ENCODE results near the gene ARAP3.

Gene ARAP3

DNA sequence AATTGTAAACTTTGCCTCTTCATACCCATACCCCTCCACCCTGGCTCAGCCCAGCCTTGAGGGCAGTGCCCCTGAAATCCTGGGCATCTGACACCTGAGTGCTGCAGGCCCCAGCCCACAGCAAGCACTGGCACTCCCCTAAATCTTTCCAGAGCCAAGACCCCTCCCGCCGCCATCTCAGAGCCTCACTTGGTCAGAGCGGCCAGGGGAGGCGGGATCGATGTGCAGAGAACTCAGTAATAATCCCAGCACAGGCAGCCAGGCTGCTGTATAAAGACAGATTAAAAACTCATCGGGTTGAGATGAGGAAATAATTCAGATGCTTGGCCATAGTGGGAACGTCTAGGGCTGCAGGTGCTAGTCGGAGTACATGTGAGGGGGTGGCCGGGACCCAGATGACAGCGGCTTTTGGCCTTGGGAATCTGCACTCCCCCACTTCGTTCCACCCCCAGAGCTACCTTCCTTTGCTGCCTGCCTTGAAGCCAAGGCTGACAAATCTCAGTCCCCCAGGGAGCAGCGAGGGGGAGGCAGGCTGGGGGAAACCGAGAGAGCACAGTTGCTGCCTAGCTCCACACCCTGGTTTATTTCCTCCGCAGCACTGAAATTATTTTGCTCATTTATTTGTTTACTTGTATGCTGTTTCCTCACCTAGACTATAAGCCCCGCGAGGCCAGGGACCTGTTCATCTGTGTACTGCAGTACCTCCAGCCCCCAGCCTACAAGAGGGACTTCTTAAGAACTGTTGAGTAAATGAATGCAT is 19.5 kb upstream of the ARAP3 start:
- no peak for DNase-seq (ENCODE audit: low read depth in 3 of 3, low spot score in 1 of 3)

DNA sequence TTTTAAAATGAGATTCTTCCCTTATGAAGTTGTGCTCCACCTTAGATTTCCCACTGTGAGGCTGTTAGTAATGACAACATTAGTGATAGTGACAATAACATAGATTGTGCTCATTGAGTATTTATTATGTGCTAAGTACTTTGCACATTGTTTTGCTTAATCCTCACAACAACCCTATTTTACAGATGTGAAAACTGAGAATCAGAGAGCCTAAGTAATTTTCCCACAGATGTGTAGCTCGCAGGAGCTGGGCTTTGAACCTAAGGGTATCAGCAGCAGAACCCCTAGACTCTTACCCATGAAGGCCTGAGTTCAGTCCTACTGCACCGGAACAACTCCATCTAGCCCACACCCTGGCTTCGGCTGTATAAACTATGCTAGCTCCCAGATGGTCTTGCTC is 15.6 kb upstream of the ARAP3 start:
- DNase-seq (ENCODE audit: low read depth in 3 of 3, low spot score in 1 of 3): no peak

DNA sequence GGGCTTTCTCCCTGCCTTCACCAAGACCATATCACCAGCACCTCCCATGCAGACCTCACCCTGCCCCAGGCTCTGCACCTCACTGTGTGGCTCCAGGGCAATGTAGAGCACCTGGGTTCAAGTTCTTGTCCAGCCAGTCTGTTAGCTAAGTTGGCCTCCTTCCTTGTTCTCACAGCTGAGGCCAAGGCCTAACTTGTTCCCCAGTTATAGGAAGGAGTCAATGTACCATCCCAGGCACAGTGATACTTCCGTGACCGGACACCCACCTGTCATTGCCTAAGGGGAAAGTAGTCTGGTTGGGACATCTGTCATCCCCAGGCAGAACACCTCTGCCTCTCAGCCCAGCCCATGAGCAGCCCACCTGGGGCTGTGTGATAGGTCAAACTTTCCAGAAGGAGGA is 14.4 kb upstream of the ARAP3 start:
- DNase-seq (ENCODE audit: low read depth in 3 of 3, low spot score in 1 of 3): no peak

DNA sequence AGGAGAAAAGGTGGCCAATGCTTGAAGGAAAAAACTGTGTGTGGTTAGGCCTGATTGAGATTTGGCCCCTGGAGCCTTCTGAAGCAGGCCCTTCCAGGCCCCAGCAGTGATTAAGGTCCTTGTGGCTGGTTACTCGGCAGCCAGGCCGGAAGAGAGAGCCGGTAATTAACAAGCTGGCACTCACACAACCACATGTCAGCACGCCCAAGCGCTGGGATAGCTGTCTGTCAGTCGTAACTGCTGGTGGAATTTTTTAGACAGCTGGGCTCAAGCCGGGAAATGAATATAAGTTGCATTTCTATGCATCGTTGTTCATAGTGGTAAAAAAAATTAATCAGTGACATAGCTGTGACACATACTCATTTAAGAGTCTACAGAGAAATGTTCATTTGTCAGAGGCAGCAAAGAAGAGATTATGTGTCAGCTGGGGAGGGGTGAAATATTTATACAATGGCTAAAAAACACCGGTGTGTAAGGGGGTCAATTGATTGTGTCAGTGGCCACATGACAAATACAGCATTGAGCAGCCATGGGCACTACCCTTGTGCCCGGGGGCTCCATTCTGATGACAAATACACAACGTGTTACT is 13.7 kb upstream of the ARAP3 start:
- no peak for DNase-seq (ENCODE audit: low read depth in 3 of 3, low spot score in 1 of 3)

DNA sequence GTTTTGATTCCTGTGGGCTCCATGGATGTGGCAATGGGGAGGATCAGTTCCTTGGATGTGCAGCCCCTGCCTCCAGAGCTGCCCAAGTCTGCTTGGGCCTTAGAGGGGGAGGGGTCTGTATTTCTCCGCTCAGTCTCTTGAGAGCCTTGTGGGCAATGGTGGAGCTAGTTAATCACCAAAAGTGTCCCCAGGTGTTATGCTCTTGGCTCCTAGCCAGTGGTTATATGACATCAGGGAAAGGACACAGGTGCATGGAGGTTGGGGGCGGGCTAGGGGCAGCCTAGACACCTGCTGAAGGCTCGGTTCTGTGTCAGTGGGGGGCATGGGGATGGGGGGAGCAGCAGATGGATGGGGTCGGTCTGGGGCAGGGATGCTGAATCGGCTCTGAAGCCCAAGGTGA is 12.4 kb upstream of the ARAP3 start:
- DNase-seq (ENCODE audit: low read depth in 3 of 3, low spot score in 1 of 3): no peak

DNA sequence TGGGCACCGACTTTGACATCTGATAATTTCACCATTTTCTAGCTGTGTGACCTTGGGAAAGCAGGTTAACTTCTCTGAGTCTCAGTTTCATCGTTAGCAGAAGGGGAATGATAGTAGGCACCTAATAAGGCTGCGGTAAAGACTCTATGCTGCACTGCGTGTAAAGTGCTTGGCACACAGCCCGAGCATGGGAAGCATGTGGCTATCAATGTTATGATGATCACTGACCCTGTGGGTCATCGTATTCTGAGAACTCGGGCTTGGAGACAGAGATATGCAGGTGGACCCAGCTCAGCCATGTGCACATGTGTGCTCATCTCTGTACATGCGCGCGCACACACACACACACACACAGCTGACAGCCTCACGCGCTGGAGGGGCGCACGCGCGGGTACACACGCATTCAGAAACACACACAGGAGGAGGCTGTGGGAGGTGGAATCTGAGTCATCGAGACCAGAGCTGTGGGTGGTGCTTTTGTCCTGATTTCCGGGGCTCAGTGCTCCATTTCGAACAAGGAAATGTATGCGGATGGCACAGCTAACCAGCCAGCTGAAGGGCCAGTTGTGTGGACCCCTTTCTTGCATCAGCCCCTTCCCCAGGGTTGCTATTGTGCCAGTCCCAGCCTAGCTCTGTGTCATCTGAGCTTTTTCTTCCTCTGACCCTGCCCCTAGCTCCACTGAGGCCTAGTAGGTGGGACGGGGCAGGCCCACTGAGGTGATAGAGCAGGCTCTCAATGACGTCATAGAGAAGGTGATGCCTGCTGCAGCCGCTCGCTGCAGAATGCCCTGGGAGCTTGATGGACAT is 11.1 kb upstream of the ARAP3 start:
- DNase-seq (ENCODE audit: low read depth in 3 of 3, low spot score in 1 of 3): peak; percentile 31 to 57 (median 55)

DNA sequence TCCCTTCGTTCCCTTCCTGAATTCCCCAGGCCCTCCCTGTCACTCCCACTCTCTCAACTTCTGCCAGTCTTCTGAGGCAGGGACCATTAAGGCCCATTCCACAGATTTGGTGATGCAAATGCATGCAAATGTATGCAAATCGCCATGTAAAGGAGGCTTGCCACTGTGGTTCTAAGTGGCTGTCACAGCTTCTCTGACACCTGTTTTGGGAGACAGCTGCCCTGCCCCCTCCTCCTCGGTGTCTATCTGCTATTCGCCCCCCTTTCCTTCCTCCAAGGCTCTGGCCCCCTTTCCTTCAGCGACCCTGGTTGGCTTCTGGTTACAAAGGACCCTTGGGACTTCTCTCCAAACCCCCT is 10.5 kb upstream of the ARAP3 start:
- DNase-seq (ENCODE audit: low read depth in 3 of 3, low spot score in 1 of 3): no peak

DNA sequence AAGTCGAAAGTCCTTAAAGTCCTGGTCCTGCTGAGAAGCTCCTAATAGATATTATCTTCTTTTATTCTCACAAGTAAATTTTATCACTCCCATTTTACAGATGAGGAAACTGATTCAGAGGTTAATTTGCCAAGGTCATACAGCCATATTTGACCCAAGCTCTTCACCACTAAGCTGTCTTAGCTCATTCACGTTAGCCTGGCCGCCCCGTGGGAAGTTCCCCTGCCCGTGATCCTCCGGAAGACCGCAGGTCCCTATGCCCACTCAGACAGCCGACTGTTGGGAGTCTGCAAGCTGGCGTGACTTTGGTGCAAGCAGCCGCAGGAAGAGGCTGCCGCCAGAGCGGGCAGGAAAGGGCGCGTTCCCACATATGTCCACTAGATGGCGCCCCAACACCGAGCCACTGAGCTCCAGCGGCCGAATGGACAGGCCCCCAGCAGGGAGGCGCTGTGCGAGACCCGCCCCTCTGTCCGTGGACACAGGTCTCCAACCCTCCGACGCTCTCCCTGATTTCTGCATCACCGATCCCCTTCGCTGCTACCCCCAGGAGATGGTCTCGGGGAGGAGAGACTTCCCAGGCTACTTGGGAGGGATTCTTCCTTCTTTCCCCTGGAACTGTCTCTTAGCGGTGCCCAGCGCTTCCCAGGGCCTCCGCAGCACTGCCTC is 10.0 kb upstream of the ARAP3 start:
- DNase-seq (ENCODE audit: low read depth in 3 of 3, low spot score in 1 of 3): peak; percentile 47 to 87 (median 78)

DNA sequence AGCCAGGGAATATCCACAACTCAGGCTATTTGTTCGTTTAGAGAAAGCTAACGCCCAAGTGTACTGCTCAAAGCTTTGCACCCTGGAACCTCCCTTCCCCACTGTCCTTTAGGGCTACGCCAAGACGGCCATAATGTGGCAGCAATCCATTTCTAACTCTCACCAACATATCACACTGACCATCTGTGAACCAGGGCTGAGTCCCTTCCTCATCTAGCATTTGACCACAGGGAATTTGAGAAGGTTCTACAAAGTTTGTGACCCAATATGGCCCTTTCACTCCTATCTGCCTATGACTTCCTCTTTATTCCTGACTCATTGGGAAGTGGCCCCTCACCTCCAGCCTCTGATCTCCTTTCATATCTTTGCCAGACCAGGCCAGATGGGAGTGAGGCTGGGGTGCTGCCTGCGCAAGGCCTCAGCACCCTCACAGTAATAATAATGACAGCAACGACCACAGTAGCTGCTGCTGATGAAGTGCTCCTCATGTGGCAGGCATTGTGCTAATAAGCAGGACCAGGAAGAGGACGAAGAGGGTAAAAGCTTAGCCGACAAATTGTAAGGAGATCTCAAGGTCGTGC is 9.3 kb upstream of the ARAP3 start:
- no peak for DNase-seq (ENCODE audit: low read depth in 3 of 3, low spot score in 1 of 3)

DNA sequence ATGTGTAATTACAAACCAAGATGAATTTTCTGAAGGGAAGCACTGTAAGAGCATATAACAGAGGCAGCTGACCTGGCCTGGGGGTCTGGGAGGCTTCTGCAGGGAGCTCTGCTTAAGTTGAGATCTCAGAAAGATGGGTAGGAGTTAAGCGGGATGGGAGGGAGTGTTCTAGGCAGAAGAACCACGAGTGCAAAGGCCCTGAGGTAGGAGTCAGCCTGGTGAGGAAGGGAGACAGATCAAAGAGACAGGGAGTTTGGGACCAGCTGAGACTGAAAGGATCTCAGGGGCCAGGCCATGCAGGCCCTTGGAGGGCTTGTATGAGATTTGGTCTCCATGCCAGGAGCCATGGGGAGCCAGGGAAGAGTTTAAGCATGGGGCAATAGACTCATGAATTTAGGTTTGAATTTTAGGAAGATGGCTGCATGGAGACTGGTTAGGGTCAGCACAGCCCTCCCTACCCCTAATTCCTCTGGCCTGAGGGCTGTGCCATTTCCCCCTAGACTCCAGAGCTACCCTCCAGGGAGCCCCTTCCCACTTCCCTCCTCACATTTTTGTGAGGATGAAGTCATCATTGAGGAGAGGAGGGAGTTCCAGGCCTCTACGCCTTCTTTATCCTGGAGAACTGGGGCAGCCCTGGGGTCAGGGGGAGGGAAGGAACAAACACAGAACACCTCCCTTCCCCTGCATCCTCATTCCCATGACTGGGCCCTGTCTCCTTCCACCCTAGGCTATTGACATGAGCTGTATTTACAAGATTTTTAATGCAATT is 4.8 kb upstream of the ARAP3 start:
- DNase-seq (ENCODE audit: low read depth in 3 of 3, low spot score in 1 of 3): no peak

DNA sequence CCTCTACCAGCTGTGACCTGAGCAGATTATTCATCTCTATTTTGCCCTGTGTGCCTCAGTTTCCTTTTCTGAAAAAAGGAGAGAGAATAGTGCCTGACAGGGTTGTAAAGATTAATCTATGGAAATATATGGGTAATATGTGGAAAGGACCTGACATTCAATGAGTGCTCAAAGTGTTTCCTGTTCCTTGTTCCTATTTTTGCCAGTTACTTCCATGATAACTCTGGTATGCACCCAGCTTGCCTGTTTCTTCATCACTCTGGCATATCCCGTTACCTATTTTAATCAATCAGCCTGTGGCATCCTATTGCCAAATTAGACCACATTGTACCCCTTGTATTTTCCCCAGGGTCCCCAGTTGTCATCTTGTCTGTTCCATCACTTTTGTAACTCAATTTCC is 3.6 kb upstream of the ARAP3 start:
- DNase-seq (ENCODE audit: low read depth in 3 of 3, low spot score in 1 of 3): no peak

DNA sequence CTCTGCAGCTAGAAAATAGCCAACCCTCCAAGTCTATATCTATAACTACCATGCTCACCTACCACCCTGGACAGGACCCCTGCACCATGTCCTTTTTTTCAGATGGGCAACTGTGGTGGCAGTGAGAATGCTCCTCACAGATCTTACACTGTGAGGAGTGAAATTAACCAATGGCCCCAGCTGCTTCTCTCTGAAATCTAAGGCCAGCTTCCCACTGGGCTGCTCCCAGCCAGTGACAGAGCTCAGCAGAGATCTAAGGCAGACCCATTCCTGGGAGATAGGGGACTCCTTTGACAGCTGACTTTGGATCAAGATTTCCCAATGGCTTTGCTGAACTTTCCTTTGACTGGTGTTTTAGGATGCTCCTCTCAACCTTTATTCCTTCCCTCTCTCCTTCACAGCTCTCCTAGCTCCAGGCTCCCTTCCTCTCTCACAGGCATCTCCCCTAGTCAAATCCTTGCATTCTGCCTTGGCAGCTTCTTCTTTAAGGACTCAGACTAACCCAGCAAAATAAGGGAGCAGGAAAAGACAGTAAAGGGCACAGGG is 1.6 kb upstream of the ARAP3 start:
- no peak for DNase-seq (ENCODE audit: low read depth in 3 of 3, low spot score in 1 of 3)

DNA sequence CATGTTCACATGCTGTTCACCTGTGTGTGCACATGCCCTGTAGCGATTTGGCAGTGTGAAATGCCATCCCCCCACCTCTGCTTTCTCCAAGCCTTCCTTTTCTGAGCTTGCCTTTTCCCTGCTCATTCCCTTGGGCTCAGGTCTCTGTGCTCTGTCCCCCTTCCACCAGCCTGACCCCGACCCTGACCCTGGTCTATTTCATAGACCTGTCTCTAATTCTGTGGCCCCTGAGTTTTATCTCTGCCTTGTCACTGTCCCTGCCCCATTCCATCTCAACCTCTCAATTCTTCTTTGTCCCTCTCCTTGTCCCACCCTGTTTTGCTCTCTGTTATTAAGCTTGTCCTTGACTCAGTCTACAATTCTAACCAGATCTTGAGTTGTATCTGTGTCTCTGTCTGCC is 735 bp downstream of the ARAP3 start:
- no peak for DNase-seq (ENCODE audit: low read depth in 3 of 3, low spot score in 1 of 3)

DNA sequence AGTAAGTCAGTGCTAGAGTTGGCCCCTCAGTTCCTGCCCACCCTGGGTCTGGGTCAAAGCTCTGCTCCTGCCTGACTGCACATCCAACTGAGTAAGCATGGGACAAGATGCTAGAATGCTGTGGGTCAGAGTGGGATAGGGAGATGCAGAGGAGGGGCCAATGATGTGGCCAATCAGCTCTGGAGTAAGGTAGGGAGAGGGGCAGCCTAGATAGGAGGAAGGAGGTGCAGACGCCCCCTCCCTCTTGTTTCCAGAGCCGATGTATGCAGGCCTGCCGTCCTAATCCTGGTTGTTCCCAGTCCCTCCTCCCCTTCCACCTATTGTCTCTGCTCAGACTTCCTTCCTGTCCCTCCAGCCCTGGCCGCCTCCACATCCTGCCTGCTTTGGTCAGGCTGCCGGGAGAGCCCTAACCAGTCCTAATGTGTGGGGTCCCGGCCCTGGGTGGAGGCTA is 1.3 kb downstream of the ARAP3 start:
- DNase-seq (ENCODE audit: low read depth in 3 of 3, low spot score in 1 of 3): no peak

DNA sequence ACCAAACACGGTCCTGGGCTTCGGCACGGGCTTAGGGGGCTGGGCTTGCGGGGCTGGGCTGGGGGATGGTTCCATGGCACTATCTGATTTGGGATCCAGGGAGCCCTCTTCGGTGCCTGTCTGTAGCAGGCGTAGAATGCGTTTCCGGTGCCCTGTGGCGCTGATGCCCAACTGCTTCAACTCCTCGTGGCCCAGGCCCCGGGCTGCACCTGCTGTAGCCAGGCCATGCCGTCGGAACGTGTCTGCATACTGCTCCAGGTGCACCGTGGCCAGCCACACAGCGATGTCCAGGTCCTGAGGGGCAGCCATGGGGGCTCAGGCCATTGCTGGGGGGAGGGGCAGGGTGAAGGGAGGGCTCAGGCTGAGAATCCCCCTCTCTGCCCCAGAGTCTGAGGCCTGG is 1.9 kb downstream of the ARAP3 start:
- no peak for DNase-seq (ENCODE audit: low read depth in 3 of 3, low spot score in 1 of 3)

DNA sequence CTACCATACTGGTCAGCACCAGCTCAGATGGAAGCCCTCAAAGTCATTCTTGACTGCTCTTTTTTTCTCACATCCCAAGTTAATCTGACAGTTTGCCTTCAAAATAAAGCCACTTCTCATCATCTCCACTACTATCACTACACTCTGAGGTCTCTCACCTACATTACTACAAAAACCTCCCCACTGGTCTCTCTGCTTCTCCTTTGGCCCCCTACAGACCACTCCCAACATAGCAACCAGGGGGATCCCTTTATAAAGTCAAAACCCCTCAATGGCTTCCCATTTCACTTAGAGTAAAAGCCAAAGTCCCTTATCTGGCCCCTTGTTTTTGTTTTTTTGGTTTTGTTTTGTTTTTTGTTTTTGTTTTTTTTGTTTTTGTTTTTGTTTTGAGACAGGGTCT is 4.6 kb downstream of the ARAP3 start:
- no peak for DNase-seq (ENCODE audit: low read depth in 3 of 3, low spot score in 1 of 3)

DNA sequence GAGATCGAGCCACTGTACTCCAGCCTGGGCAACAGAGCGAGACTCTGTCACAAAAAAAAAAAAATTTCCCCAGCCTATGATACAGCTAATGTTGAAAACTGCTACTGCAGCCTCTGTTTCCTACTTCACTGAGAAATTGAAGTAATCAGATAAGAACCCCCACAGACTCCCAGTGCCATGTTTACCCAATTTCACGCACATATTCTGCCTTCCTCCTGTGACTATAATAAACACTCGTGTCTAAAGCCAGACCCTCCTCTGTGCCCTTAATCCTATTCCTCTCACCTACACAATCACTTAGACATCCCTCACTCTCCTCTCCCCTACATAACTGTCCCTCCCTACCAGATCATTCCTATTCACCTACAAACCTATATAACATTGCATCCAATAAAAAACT is 6.4 kb downstream of the ARAP3 start:
- DNase-seq (ENCODE audit: low read depth in 3 of 3, low spot score in 1 of 3): no peak

DNA sequence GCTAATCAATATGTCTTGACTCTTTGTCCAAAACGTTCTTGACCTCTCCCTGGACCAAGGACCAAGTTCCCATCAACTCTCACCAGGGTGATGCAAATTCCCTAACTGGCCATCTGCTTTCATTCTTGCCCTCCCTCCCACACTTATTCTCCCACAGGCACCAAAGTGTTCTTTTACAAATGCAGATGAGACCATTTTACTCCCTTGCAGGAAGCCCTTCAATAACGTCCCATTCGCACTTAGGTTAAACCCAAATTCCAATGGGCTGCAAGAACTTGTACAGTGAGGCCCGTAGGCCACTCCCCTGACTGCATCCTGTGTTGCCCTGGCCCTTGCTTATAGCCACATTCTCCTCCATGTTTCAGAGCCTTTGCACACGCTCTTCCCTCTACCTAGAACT is 7.3 kb downstream of the ARAP3 start:
- no peak for DNase-seq (ENCODE audit: low read depth in 3 of 3, low spot score in 1 of 3)

DNA sequence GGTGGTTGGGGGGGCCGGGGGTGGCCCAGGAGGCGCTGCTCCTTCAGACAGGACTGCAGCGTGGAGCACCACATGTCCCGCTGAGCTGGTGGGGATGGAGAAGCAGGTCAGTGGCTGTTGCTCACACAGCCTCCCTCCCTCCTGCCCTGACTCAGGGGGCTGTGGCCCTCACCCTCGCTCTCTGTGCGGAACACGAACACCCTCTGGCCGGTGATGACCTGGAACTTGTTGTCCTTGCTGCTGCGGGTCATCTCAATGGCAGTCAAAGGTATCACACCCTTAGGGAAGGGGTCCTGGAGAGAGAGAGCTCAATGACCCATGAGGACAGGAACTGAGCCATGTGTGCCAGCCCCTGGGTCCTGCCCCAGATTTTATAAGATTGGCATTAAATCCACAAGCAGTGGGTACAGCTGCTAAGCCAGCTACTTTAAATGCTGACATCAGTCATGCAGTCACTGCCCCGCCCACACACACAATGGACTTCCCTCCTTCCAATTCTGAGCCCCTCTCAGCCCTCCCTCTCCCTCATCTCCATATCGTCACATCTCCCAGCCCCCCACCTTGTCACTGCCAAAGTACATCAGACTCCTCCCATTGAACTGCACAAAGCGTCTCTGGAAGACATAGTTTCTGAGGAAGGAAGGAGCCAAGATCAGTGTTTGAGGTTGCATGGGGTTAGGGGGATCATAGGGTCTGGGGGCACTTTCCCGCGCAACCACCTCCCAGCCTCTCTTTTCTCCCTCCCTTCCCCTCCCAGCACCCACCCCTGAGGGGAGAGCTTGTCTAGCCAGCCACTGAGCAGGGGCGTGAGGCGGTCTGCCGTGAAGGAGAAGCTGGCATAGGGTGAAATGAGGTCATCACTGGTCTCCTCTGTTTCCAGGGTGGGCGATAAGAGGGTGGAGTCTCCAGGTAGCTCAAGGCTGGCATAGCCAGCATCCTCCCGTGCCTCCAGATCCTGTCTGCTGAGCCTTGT is 8.9 kb downstream of the ARAP3 start:
- no peak for DNase-seq (ENCODE audit: low read depth in 3 of 3, low spot score in 1 of 3)

Measured in stimulated activated CD4-positive, alpha-beta T cell treated with anti-CD3 and anti-CD28 coated beads, TNF-alpha, amount 100 ng/mL, for 1 hour (primary cell).